DND-41 (cell line): ENCODE results near the gene CEP78.
A peak's percentile ranks its signal among the peaks of the same experiment; 100 is the strongest.

Experiments used
- ATAC-seq: fragments of 200-7000 bp; cut with Tn5 transposase; 3 replicates; pipeline ENCODE4 v1.9.1; 2021; ENCODE audit warnings: low read depth; ENCODE audit not compliant: insufficient read depth
- DNase-seq: peaks from one replicate; pipeline ENCODE4 v3.0.0-alpha.2; 2020
- H2AFZ ChIP-seq: 2 replicates; pipeline ENCODE4 v1.6.0; 2012; ENCODE audit warnings: low read depth, low read length
- H3K27ac ChIP-seq: 2 replicates; pipeline ENCODE4 v1.5.1; 2012; ENCODE audit warnings: low read length, inconsistent platforms
- H3K27me3 ChIP-seq: fragments of 200-600 bp; sonication (generic); 2 replicates; pipeline ENCODE4 v1.6.0; 2012; ENCODE audit warnings: low read length, mild to moderate bottlenecking, inconsistent platforms; ENCODE audit not compliant: insufficient read depth, poor library complexity
- H3K36me3 ChIP-seq: 2 replicates; pipeline ENCODE4 v1.5.1; 2012; ENCODE audit warnings: low read length, inconsistent platforms; ENCODE audit not compliant: insufficient read depth
- H3K4me1 ChIP-seq: 2 replicates; pipeline ENCODE4 v1.5.1; 2012; ENCODE audit warnings: mild to moderate bottlenecking, low read length; ENCODE audit not compliant: insufficient read depth
- H3K4me2 ChIP-seq: 2 replicates; pipeline ENCODE4 v1.6.0; 2012; ENCODE audit warnings: mild to moderate bottlenecking, moderate library complexity, low read length, inconsistent platforms; ENCODE audit not compliant: insufficient read depth
- H3K4me3 ChIP-seq, 2 experiments: fragments of 200-600 bp in 1 of 2; shearing (Covaris generic) in 1 of 2; 2 replicates each; pipeline ENCODE4 v1.5.1; 2012 to 2016; ENCODE audit warnings: inconsistent platforms in 2 of 2, low read length in 2 of 2, mild to moderate bottlenecking in 2 of 2, low read depth in 1 of 2, moderate library complexity in 1 of 2
- H3K79me2 ChIP-seq: 2 replicates; pipeline ENCODE4 v1.6.0; 2012; ENCODE audit warnings: low read length, inconsistent platforms; ENCODE audit not compliant: insufficient read depth
- H3K9ac ChIP-seq: 2 replicates; pipeline ENCODE4 v1.6.0; 2012; ENCODE audit warnings: low read depth, mild to moderate bottlenecking, inconsistent platforms, low read length, moderate library complexity
- H3K9me3 ChIP-seq: 2 replicates; pipeline ENCODE4 v1.5.1; 2012; ENCODE audit warnings: low read length, moderate library complexity, mild to moderate bottlenecking, inconsistent platforms; ENCODE audit not compliant: insufficient read depth, severe bottlenecking
- H4K20me1 ChIP-seq: 2 replicates; pipeline ENCODE4 v1.6.0; 2012; ENCODE audit warnings: low read length; ENCODE audit not compliant: insufficient read depth
- EZH2 ChIP-seq: IDR thresholded peaks from 3 replicates; pipeline ENCODE4 v1.6.1; 2012; ENCODE audit warnings: borderline replicate concordance, low read depth, mild to moderate bottlenecking, moderate library complexity, low read length, inconsistent platforms; ENCODE audit not compliant: severe bottlenecking
- TF ChIP-seq, protein P1 (sequence below): IDR thresholded peaks from 2 replicates; pipeline ENCODE4 v1.5.1; 2012; ENCODE audit warnings: borderline replicate concordance, low read length, moderate library complexity, mild to moderate bottlenecking; ENCODE audit not compliant: poor library complexity, severe bottlenecking; ENCODE audit errors: extremely low read depth

CEP78 gene

DNA sequence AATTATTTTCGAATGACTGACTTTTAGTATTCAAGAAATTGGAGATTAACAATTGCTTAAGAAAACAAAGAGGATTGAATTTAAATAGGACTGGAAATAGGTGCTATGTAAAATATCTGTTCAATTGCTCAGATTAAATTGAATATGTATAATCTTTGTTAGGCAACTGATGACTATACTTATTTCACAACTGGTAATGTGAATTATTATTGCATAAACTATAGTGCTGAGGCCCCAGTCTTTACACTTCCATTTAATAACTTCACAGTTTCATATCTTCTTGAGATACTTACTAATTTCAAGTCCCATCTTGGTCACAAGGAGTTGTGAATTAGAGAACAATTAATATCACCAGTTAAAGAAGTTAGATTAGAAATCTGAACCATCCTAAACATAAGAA lies 16.7 kb downstream of the CEP78 start:
- Histone ChIP-seq H3K27me3 (no peaks in the 10 kb centered on the region), H3K4me3 (no peak overlapping the region), H3K36me3 (peaks cover 72% of the 10 kb centered on the region), H3K27ac (no peak overlapping the region), H3K4me1 (no peaks in the 10 kb centered on the region), H3K4me2 (no peak overlapping the region), H3K79me2 (no peaks in the 10 kb centered on the region), H4K20me1 (no peaks in the 10 kb centered on the region), H3K9ac (no peak overlapping the region), H3K9me3 (no peaks in the 10 kb centered on the region), H2AFZ (no peak overlapping the region)
- ATAC-seq (no peak), DNase-seq (no peak)
- TF ChIP-seq, protein P1, sequence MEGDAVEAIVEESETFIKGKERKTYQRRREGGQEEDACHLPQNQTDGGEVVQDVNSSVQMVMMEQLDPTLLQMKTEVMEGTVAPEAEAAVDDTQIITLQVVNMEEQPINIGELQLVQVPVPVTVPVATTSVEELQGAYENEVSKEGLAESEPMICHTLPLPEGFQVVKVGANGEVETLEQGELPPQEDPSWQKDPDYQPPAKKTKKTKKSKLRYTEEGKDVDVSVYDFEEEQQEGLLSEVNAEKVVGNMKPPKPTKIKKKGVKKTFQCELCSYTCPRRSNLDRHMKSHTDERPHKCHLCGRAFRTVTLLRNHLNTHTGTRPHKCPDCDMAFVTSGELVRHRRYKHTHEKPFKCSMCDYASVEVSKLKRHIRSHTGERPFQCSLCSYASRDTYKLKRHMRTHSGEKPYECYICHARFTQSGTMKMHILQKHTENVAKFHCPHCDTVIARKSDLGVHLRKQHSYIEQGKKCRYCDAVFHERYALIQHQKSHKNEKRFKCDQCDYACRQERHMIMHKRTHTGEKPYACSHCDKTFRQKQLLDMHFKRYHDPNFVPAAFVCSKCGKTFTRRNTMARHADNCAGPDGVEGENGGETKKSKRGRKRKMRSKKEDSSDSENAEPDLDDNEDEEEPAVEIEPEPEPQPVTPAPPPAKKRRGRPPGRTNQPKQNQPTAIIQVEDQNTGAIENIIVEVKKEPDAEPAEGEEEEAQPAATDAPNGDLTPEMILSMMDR, result no peak
- no peak for TF ChIP-seq EZH2

GRCh38 chr9:78253285-78253684 lies 17.4 kb downstream of the CEP78 start:
- ATAC-seq (no peak), DNase-seq (no peak)
- Histone ChIP-seq H3K4me3 (no peak overlapping the region), H3K79me2 (no peaks in the 10 kb centered on the region), H3K27ac (no peak overlapping the region), H3K4me1 (no peaks in the 10 kb centered on the region), H3K36me3 (peaks cover 74% of the 10 kb centered on the region), H3K9ac (no peak overlapping the region), H2AFZ (no peak overlapping the region), H3K4me2 (no peak overlapping the region), H3K27me3 (no peaks in the 10 kb centered on the region), H3K9me3 (no peaks in the 10 kb centered on the region), H4K20me1 (no peaks in the 10 kb centered on the region)
- TF ChIP-seq EZH2, result no peak
- TF ChIP-seq, protein P1, result no peak

- ATAC-seq (peak; percentile 49; the same call in 1 of the 3 replicates), DNase-seq (no peak)
- no peak overlapping the region for H3K9ac ChIP-seq
- H4K20me1 ChIP-seq, result no peaks in the 10 kb centered on the region
- TF ChIP-seq, protein P1, result peak; percentile 59
- TF ChIP-seq EZH2, result no peak
- no peaks in the 10 kb centered on the region for H3K4me1 ChIP-seq
- no peak overlapping the region for H3K4me3 ChIP-seq
- H3K79me2 ChIP-seq, result no peaks in the 10 kb centered on the region
- H3K9me3 ChIP-seq, result no peaks in the 10 kb centered on the region
- no peaks in the 10 kb centered on the region for H3K27me3 ChIP-seq
- H3K36me3 ChIP-seq, result peaks cover 52% of the 10 kb centered on the region
- H3K27ac ChIP-seq, result no peak overlapping the region
- H2AFZ ChIP-seq, result no peak overlapping the region
- H3K4me2 ChIP-seq, result no peak overlapping the region
These were observed 25.6 kb downstream of the CEP78 start for GRCh38 chr9:78261403-78262001.

- H3K27ac ChIP-seq, result no peak overlapping the region
- ATAC-seq (no peak), DNase-seq (no peak)
- no peak overlapping the region for H3K4me3 ChIP-seq
- no peak overlapping the region for H3K4me2 ChIP-seq
- no peaks in the 10 kb centered on the region for H3K27me3 ChIP-seq
- H2AFZ ChIP-seq, result no peak overlapping the region
- peaks cover 56% of the 10 kb centered on the region for H3K36me3 ChIP-seq
- H3K79me2 ChIP-seq, result no peaks in the 10 kb centered on the region
- H3K4me1 ChIP-seq, result no peaks in the 10 kb centered on the region
- H4K20me1 ChIP-seq, result no peaks in the 10 kb centered on the region
- TF ChIP-seq, protein P1, result no peak
- no peak for TF ChIP-seq EZH2
- no peak overlapping the region for H3K9ac ChIP-seq
- H3K9me3 ChIP-seq, result no peaks in the 10 kb centered on the region
These were observed 26.8 kb downstream of the CEP78 start for GRCh38 chr9:78262655-78263054.
